Measurements from ENCODE around the gene GNL2. TPM values are rescaled to one million over a fixed set of nuclear protein-coding genes. Genes with fewer than 3 reads are reported as not detected.
A peak's percentile ranks its signal among the peaks of the same experiment; 100 is the strongest.

The GNL2 gene
- total RNA-seq, 1 donor from 2014 or later = 50.0 TPM

DNA sequence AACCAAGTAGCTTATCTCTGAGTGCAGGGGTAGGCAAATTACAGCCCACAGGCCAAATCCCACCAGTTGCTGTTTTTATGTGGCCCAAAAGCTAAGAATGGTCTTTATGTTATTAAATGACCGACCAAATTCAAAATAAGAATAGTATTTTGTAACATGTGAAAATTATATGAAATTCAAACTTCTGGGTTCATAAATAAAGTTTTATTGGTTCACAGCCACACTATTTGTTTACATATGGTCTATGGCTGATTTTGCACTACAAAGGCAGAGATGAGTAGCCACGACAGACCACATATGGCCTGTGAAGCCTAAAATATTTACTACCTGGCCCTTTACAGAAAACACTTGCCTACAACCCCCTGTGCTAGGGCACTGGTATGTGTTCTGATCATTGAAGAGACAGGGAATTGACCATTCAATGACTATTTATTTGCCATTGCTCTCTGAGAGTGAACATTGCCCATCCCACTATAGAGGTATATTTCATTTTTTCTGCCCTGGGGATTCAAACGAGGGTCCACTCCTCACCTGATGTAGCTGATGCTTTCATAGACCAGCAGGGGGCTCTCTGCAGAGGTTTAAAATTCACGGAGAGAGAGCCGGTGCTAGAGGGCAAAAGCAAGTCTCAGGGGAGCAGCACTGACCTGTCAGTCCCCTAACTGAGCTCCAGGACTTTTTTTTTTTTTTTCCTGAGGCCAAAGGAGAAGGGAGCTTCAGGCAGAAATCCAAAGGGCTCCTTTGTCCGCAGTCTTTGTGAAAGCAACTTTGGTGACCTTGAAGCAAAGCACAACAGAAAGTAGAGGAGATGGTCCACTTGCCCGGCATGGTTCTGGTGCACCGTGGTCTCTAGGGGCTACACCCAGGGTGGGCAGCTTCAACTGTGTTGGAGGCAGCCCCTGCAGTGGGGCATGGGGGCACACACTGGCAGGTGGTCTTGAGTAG is 7.3 kb upstream of the GNL2 start:
- Mint-ChIP-seq H3K27me3 (peaks cover 43% of the 10 kb centered on the region), H3K4me1 (ENCODE audit: low read depth) (no peaks in the 10 kb centered on the region), H3K36me3 (ENCODE audit: insufficient read depth) (no peaks in the 10 kb centered on the region), H3K9me3 (ENCODE audit: low read depth) (no peaks in the 10 kb centered on the region), H3K27ac (no peak overlapping the region), H3K4me3 (ENCODE audit: low read depth) (no peak overlapping the region)
- TF ChIP-seq, protein P1, sequence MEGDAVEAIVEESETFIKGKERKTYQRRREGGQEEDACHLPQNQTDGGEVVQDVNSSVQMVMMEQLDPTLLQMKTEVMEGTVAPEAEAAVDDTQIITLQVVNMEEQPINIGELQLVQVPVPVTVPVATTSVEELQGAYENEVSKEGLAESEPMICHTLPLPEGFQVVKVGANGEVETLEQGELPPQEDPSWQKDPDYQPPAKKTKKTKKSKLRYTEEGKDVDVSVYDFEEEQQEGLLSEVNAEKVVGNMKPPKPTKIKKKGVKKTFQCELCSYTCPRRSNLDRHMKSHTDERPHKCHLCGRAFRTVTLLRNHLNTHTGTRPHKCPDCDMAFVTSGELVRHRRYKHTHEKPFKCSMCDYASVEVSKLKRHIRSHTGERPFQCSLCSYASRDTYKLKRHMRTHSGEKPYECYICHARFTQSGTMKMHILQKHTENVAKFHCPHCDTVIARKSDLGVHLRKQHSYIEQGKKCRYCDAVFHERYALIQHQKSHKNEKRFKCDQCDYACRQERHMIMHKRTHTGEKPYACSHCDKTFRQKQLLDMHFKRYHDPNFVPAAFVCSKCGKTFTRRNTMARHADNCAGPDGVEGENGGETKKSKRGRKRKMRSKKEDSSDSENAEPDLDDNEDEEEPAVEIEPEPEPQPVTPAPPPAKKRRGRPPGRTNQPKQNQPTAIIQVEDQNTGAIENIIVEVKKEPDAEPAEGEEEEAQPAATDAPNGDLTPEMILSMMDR (IDR thresholded peaks at IDR 0.05; ENCODE audit: unreplicated experiment) = peak; percentile 79
- peak; percentile 29 for DNase-seq (ENCODE audit: low spot score, unreplicated experiment)

DNA sequence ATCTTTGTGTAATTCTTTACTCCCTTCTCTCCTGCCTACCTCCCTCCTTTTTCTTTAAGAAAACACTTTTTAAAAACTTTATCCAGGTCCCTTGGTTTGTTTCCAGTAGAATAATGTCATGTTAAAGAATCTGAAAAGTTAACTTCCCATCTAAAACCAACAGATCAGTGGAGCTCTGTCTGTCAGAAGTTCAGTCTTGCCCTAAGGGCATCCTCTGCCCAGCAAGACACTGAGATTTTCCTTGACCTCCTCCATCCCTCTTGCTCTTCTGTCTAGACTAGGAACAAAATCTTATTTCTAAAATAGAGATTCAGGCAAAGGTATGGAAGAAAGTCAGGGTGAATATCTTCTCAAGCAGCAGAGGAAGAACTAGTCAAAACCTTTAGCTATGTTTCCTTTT is 5.7 kb upstream of the GNL2 start:
- no peaks in the 10 kb centered on the region for H3K36me3 Mint-ChIP-seq (ENCODE audit: insufficient read depth)
- H3K27me3 Mint-ChIP-seq = peaks cover 47% of the 10 kb centered on the region
- TF ChIP-seq, protein P1 (IDR thresholded peaks at IDR 0.05; ENCODE audit: unreplicated experiment) = no peak
- H3K9me3 Mint-ChIP-seq (ENCODE audit: low read depth) = no peaks in the 10 kb centered on the region
- no peak for DNase-seq (ENCODE audit: low spot score, unreplicated experiment)
- H3K4me3 Mint-ChIP-seq (ENCODE audit: low read depth) = no peak overlapping the region
- H3K4me1 Mint-ChIP-seq (ENCODE audit: low read depth) = no peaks in the 10 kb centered on the region
- no peak overlapping the region for H3K27ac Mint-ChIP-seq

DNA sequence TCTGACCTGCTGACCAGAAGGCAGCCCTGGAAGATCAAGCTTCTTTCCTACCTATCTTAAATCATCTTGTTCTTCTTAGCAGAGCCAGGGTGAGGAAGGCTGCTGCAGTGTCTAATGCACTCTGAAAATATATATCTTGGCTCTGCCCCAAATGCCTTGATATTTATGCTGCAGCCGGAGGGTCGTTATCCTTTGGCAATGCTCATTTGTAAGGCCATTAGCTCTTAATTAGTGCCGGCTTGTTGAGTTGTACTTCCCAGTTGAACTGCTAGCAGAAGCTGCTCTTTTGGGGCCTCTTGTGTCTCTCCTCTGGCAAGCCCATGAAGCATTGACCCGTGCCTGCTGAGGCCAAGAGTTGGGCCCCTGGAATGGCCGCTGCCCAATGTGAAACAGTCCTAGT is 4.2 kb upstream of the GNL2 start:
- Mint-ChIP-seq H3K27ac (no peak overlapping the region), H3K4me3 (ENCODE audit: low read depth) (no peak overlapping the region), H3K27me3 (peaks cover 38% of the 10 kb centered on the region), H3K36me3 (ENCODE audit: insufficient read depth) (no peaks in the 10 kb centered on the region), H3K4me1 (ENCODE audit: low read depth) (peaks cover 11% of the 10 kb centered on the region), H3K9me3 (ENCODE audit: low read depth) (no peaks in the 10 kb centered on the region)
- no peak for DNase-seq (ENCODE audit: low spot score, unreplicated experiment)
- TF ChIP-seq, protein P1 (IDR thresholded peaks at IDR 0.05; ENCODE audit: unreplicated experiment) = no peak

DNA sequence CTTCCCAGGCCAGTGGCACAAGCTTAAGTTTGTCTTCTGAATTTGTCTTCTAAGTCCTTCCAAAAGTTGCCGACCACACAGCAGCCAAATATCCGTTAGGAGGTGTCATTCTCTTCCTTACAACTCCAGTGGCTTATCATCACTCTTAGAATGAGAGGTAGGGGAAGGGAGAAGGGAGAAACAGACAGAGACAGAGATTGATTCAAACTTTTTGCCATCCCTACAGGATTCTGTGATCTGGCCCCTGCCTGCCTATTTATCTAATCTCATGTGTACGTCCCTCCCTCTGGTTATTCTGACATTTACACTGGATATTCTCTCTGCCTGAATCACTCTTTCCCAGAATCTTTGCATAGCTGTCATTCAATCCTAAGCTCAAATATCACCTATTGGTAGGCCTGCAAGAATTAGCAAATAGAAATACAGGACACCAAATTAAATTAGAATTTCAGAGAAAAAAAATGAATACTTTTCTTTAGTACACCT is 488 bp upstream of the GNL2 start:
- Mint-ChIP-seq H3K9me3 (ENCODE audit: low read depth) (no peaks in the 10 kb centered on the region), H3K4me3 (ENCODE audit: low read depth) (peak overlapping the region; percentile 99), H3K27me3 (peaks cover 17% of the 10 kb centered on the region), H3K4me1 (ENCODE audit: low read depth) (peaks cover 17% of the 10 kb centered on the region), H3K36me3 (ENCODE audit: insufficient read depth) (peaks cover 3% of the 10 kb centered on the region), H3K27ac (peak overlapping the region; percentile 99)
- no peak for DNase-seq (ENCODE audit: low spot score, unreplicated experiment)
- TF ChIP-seq, protein P1 (IDR thresholded peaks at IDR 0.05; ENCODE audit: unreplicated experiment) = no peak

DNA sequence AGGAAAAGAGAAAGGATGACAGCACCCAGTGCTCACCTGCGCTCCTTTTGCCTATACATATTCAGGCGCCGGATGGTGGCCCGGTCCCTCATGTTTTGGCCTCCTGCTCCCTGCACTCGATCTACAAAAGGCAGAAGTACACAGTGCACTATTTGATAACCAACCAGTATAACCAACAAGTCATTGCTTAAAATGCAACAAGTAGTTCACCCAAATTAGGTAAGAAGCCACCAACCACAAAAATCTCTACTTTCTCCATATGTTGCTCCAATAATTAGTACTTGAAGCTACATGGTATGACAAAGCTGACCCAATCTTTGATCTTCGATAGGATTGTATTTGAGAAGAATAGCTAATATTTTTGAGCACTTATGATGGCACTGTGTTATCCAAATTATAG is 2.0 kb downstream of the GNL2 start:
- TF ChIP-seq, protein P1 (IDR thresholded peaks at IDR 0.05; ENCODE audit: unreplicated experiment) = no peak
- peaks cover 11% of the 10 kb centered on the region for H3K36me3 Mint-ChIP-seq (ENCODE audit: insufficient read depth)
- no peaks in the 10 kb centered on the region for H3K9me3 Mint-ChIP-seq (ENCODE audit: low read depth)
- H3K4me3 Mint-ChIP-seq (ENCODE audit: low read depth) = peak overlapping the region; percentile 46
- H3K27me3 Mint-ChIP-seq = peaks cover 7% of the 10 kb centered on the region
- no peak overlapping the region for H3K27ac Mint-ChIP-seq
- H3K4me1 Mint-ChIP-seq (ENCODE audit: low read depth) = peaks cover 17% of the 10 kb centered on the region
- DNase-seq (ENCODE audit: low spot score, unreplicated experiment) = no peak
